CD4-positive, alpha-beta T cell (primary cell): ENCODE data around the gene NTRK2. TPM values are rescaled to one million over a fixed set of nuclear protein-coding genes. Genes with fewer than 3 reads are reported as not detected.

Experiments
- ATAC-seq: fragments of 200-7000 bp; cut with Tn5 transposase; one replicate; pipeline ENCODE4 v1.10.0; 2022; ENCODE audit warnings: mild to moderate bottlenecking; ENCODE audit not compliant: poor library complexity
- CTCF ChIA-PET: fragments of 350-600 bp; sonication (Branson Sonifier 250); formaldehyde crosslinking; loops from one replicate; lab custom pipeline; 2021; ENCODE audit warnings: antibody characterized with exemption, inconsistent platforms; lab: Charles Lee
- POLR2A ChIA-PET: fragments of 350-600 bp; sonication (Branson Sonifier 250); formaldehyde crosslinking; loops from one replicate; lab custom pipeline; 2021; ENCODE audit warnings: antibody characterized with exemption, inconsistent platforms; lab: Charles Lee
- DNase-seq, 14 experiments: peaks; one replicate each; pipeline ENCODE4 v3.0.0-alpha.2; 2013 to 2020; ENCODE audit warnings: mixed read lengths in 2 of 14
- H3K27ac ChIP-seq, 2 donors: one replicate each; pipeline versions ENCODE4 v1.5.1 to v1.7.0; 2013; ENCODE audit warnings: low read length in 2 of 2, low read depth in 1 of 2, mild to moderate bottlenecking in 1 of 2
- H3K27me3 ChIP-seq, 2 experiments: 1 replicate in 1 of 2; 2 replicates in 1 of 2; pipeline versions ENCODE4 v1.6.1 to v1.7.0; 2013; ENCODE audit warnings: low read length in 2 of 2, control low read depth in 1 of 2, mild to moderate bottlenecking in 1 of 2, moderate library complexity in 1 of 2; ENCODE audit not compliant: insufficient read depth in 2 of 2, control insufficient read depth in 1 of 2
- H3K36me3 ChIP-seq: one replicate; pipeline ENCODE4 v1.6.1; 2013; ENCODE audit warnings: low read length, control low read depth; ENCODE audit not compliant: insufficient read depth
- H3K4me1 ChIP-seq: one replicate; pipeline ENCODE4 v1.6.1; 2013; ENCODE audit warnings: low read length, control low read depth; ENCODE audit not compliant: insufficient read depth
- H3K4me3 ChIP-seq: one replicate; pipeline ENCODE4 v1.5.1; 2013; ENCODE audit warnings: mild to moderate bottlenecking, low read length, moderate library complexity
- H3K9me3 ChIP-seq, 2 experiments: 1 replicate in 1 of 2; 2 replicates in 1 of 2; pipeline versions ENCODE4 v1.6.1 to v1.7.0; 2013; ENCODE audit warnings: low read length in 2 of 2, mild to moderate bottlenecking in 2 of 2, control low read depth in 1 of 2, moderate library complexity in 1 of 2; ENCODE audit not compliant: control insufficient read depth in 1 of 2, insufficient read depth in 1 of 2
- H3K27ac Mint-ChIP-seq: one replicate; pipeline ENCODE4 v1.8.0; 2020; ENCODE audit warnings: mixed read lengths
- H3K27me3 Mint-ChIP-seq: one replicate; pipeline ENCODE4 v1.8.0; 2021; ENCODE audit warnings: mixed read lengths
- H3K36me3 Mint-ChIP-seq: one replicate; pipeline ENCODE4 v1.8.0; 2021; ENCODE audit warnings: low read depth, mixed read lengths
- H3K4me1 Mint-ChIP-seq: one replicate; pipeline ENCODE4 v1.8.0; 2021; ENCODE audit warnings: low read depth, mixed read lengths
- H3K4me3 Mint-ChIP-seq: one replicate; pipeline ENCODE4 v1.8.0; 2020; ENCODE audit warnings: mild to moderate bottlenecking, mixed read lengths
- H3K9me3 Mint-ChIP-seq: one replicate; pipeline ENCODE4 v1.8.0; 2020; ENCODE audit warnings: mixed read lengths
- intact Hi-C, 2 experiments: fragments of 100-400 bp; cut with DNase I in 1 of 2; cut with micrococcal nuclease in 1 of 2; formaldehyde crosslinking; loops; one replicate each; pipeline versions ENCODE4 v1.15.1 to v1.9.0; 2023 to 2025; cut with DNase I, micrococcal nuclease
- total RNA-seq, 174 experiments: library from RNA in 2 of 174; stranded (reverse) in 2 of 174; gene quantifications; one replicate each; pipeline ENCODE4 v1.2.3 and lab custom pipeline; 2021 to 2026
- TF ChIP-seq, protein P1 (sequence below): fragments of 200-600 bp; IDR thresholded peaks from one replicate; pipeline ENCODE4 v1.8.0; 2022; ENCODE audit warnings: antibody characterized with exemption, mild to moderate bottlenecking

Gene NTRK2
- total RNA-seq, 2 experiments from 2014 or later: 0.06 to 0.14 TPM

DNA sequence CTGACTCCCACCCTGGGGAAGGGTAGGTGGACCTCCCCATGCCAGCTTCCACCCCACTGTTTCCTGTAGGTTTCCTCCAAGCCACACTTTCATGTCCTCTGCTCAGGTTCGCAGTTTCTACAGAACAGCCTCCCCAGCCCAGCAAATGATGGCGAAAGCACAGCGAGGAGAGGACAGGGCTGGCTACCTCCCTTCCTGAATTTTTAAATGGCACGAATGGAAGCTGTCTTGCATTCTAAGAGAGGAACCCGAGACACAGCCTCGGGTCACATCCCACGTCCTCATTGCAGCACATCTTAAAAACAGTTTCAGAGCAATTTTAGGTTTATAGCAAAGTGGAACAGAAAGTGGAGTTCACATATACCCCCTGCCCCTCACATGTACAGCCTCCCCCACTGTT lies 330.3 kb downstream of the NTRK2 start:
- POLR2A ChIA-PET: no interaction called here
- no peaks in the 10 kb centered on the region for H3K36me3 ChIP-seq
- no peak overlapping the region for H3K27ac Mint-ChIP-seq

GRCh38 chr9:85001925-85002324 lies 332.4 kb downstream of the NTRK2 start:
- CTCF ChIA-PET: no interaction called here
- Histone ChIP-seq H3K27ac (no peak overlapping the region), H3K27me3 (no peaks in the 10 kb centered on the region), H3K36me3 (no peaks in the 10 kb centered on the region), H3K4me3 (no peak overlapping the region), H3K4me1 (no peaks in the 10 kb centered on the region), H3K9me3 (no peaks in the 10 kb centered on the region)
- Mint-ChIP-seq H3K4me3 (no peak overlapping the region), H3K9me3 (peaks cover 5% of the 10 kb centered on the region), H3K27me3 (peaks cover 4% of the 10 kb centered on the region), H3K36me3 (no peaks in the 10 kb centered on the region), H3K27ac (no peak overlapping the region), H3K4me1 (no peaks in the 10 kb centered on the region)
- DNase-seq (no peak), ATAC-seq (no peak)
- intact Hi-C loops: no loop called here
- POLR2A ChIA-PET: no interaction called here
- TF ChIP-seq, protein P1, sequence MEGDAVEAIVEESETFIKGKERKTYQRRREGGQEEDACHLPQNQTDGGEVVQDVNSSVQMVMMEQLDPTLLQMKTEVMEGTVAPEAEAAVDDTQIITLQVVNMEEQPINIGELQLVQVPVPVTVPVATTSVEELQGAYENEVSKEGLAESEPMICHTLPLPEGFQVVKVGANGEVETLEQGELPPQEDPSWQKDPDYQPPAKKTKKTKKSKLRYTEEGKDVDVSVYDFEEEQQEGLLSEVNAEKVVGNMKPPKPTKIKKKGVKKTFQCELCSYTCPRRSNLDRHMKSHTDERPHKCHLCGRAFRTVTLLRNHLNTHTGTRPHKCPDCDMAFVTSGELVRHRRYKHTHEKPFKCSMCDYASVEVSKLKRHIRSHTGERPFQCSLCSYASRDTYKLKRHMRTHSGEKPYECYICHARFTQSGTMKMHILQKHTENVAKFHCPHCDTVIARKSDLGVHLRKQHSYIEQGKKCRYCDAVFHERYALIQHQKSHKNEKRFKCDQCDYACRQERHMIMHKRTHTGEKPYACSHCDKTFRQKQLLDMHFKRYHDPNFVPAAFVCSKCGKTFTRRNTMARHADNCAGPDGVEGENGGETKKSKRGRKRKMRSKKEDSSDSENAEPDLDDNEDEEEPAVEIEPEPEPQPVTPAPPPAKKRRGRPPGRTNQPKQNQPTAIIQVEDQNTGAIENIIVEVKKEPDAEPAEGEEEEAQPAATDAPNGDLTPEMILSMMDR: no peak

More for the DNA sequence above, 330.3 kb downstream of the NTRK2 start:
- H3K4me3 Mint-ChIP-seq: no peak overlapping the region
- CTCF ChIA-PET: no interaction called here
- no peaks in the 10 kb centered on the region for H3K36me3 Mint-ChIP-seq
- Histone ChIP-seq H3K27ac (no peak overlapping the region), H3K27me3 (no peaks in the 10 kb centered on the region), H3K4me1 (no peaks in the 10 kb centered on the region), H3K9me3 (no peaks in the 10 kb centered on the region), H3K4me3 (no peak overlapping the region)
- H3K9me3 Mint-ChIP-seq: peaks cover 5% of the 10 kb centered on the region
- H3K4me1 Mint-ChIP-seq: no peaks in the 10 kb centered on the region
- ATAC-seq (no peak), DNase-seq (no peak)
- H3K27me3 Mint-ChIP-seq: peaks cover 9% of the 10 kb centered on the region
- intact Hi-C loops: no loop called here
- TF ChIP-seq, protein P1: no peak

- Histone ChIP-seq H3K4me3 (no peak overlapping the region), H3K27me3 (no peaks in the 10 kb centered on the region), H3K27ac (no peak overlapping the region), H3K36me3 (no peaks in the 10 kb centered on the region), H3K4me1 (no peaks in the 10 kb centered on the region), H3K9me3 (no peaks in the 10 kb centered on the region)
- Mint-ChIP-seq H3K27me3 (peaks cover 4% of the 10 kb centered on the region), H3K4me3 (no peak overlapping the region), H3K27ac (no peak overlapping the region), H3K36me3 (no peaks in the 10 kb centered on the region), H3K4me1 (no peaks in the 10 kb centered on the region), H3K9me3 (peaks cover 5% of the 10 kb centered on the region)
- POLR2A ChIA-PET: interaction anchor here (0.8 kb wide), 1 partner anchor 9 kb away, joined by 3 read pairs; no protein-coding TSS in a partner anchor
- DNase-seq (no peak), ATAC-seq (no peak)
- CTCF ChIA-PET: no interaction called here
- TF ChIP-seq, protein P1: no peak
- intact Hi-C loops: no loop called here
These were observed 335.4 kb downstream of the NTRK2 start for GRCh38 chr9:85004818-85005413.
